Astrocyte (in vitro differentiated cells and primary cell): ENCODE results near the gene PTGIR. TPM values are rescaled to one million over a fixed set of nuclear protein-coding genes. Genes with fewer than 3 reads are reported as not detected.
A peak's percentile ranks its signal among the peaks of the same experiment; 100 is the strongest.

Experiments
- DNase-seq: peaks from one replicate; pipeline ENCODE4 v3.0.0-alpha.2; 2010; ENCODE audit warnings: low read depth
- FAIRE-seq: peaks from 2 replicates; lab custom pipeline; 2011; peaks lifted over from hg19 to GRCh38; lab: Jason Lieb, UNC
- H2AFZ ChIP-seq: 2 replicates; pipeline ENCODE4 v1.6.0; 2012; ENCODE audit warnings: low read depth, low read length, inconsistent platforms
- H3K27ac ChIP-seq: 2 replicates; pipeline ENCODE4 v1.5.1; 2011; ENCODE audit warnings: low read depth, low read length, inconsistent platforms
- H3K27me3 ChIP-seq: 2 replicates; pipeline ENCODE4 v1.6.0; 2011; ENCODE audit warnings: low read length, inconsistent platforms; ENCODE audit not compliant: insufficient read depth
- H3K36me3 ChIP-seq: 2 replicates; pipeline ENCODE4 v1.5.1; 2011; ENCODE audit warnings: low read length, inconsistent platforms; ENCODE audit not compliant: insufficient read depth
- H3K4me1 ChIP-seq: 2 replicates; pipeline ENCODE4 v1.5.1; 2011; ENCODE audit warnings: low read length, inconsistent platforms; ENCODE audit not compliant: insufficient read depth
- H3K4me2 ChIP-seq: 2 replicates; pipeline ENCODE4 v1.6.0; 2012; ENCODE audit warnings: low read length, inconsistent platforms
- H3K4me3 ChIP-seq: 2 replicates; pipeline ENCODE4 v1.5.1; 2011; ENCODE audit warnings: low read depth, mild to moderate bottlenecking, low read length, inconsistent platforms; ENCODE audit not compliant: insufficient read depth
- H3K79me2 ChIP-seq: 2 replicates; pipeline ENCODE4 v1.6.0; 2012; ENCODE audit warnings: mild to moderate bottlenecking, low read length, inconsistent platforms; ENCODE audit not compliant: insufficient read depth
- H3K9ac ChIP-seq: 2 replicates; pipeline ENCODE4 v1.6.0; 2012; ENCODE audit warnings: mild to moderate bottlenecking, low read length, inconsistent platforms
- H3K9me3 ChIP-seq: 2 replicates; pipeline ENCODE4 v1.5.1; 2012; ENCODE audit warnings: low read depth, mild to moderate bottlenecking, low read length, inconsistent platforms; ENCODE audit not compliant: insufficient read depth
- H4K20me1 ChIP-seq: 2 replicates; pipeline ENCODE4 v1.6.0; 2012; ENCODE audit warnings: low read length, inconsistent platforms; ENCODE audit not compliant: insufficient read depth
- H3K27ac Mint-ChIP-seq: one replicate; pipeline ENCODE4 v1.8.0; 2021; ENCODE audit warnings: mild to moderate bottlenecking, mixed read lengths; ENCODE audit not compliant: unreplicated experiment
- H3K27me3 Mint-ChIP-seq: one replicate; pipeline ENCODE4 v1.8.0; 2021; ENCODE audit warnings: low read depth, mixed read lengths; ENCODE audit not compliant: unreplicated experiment
- H3K36me3 Mint-ChIP-seq: one replicate; pipeline ENCODE4 v1.8.0; 2021; ENCODE audit warnings: low read depth, mixed read lengths; ENCODE audit not compliant: unreplicated experiment
- H3K4me1 Mint-ChIP-seq: one replicate; pipeline ENCODE4 v1.8.0; 2021; ENCODE audit warnings: low read depth, mixed read lengths; ENCODE audit not compliant: unreplicated experiment
- H3K4me3 Mint-ChIP-seq: one replicate; pipeline ENCODE4 v1.8.0; 2021; ENCODE audit warnings: mild to moderate bottlenecking, moderate library complexity, mixed read lengths; ENCODE audit not compliant: unreplicated experiment
- H3K9me3 Mint-ChIP-seq: one replicate; pipeline ENCODE4 v1.8.0; 2021; ENCODE audit warnings: mild to moderate bottlenecking, mixed read lengths; ENCODE audit not compliant: unreplicated experiment
- EZH2 ChIP-seq: IDR thresholded peaks from 2 replicates; pipeline ENCODE4 v1.6.1; 2012; ENCODE audit warnings: mild to moderate bottlenecking, low read length, inconsistent platforms; ENCODE audit not compliant: insufficient read depth
- total RNA-seq: library from RNA; stranded (reverse); gene quantifications from 2 replicates; pipeline ENCODE4 v1.2.1, GENCODE V29; 2021
- TF ChIP-seq, protein P1 (sequence below): IDR thresholded peaks from 2 replicates; pipeline ENCODE4 v1.5.1; 2011; ENCODE audit warnings: low read depth, mild to moderate bottlenecking, inconsistent platforms, low read length, moderate library complexity; ENCODE audit not compliant: insufficient read depth

PTGIR gene
- total RNA-seq, 1 donor from 2014 or later, result 0.52 TPM

DNA sequence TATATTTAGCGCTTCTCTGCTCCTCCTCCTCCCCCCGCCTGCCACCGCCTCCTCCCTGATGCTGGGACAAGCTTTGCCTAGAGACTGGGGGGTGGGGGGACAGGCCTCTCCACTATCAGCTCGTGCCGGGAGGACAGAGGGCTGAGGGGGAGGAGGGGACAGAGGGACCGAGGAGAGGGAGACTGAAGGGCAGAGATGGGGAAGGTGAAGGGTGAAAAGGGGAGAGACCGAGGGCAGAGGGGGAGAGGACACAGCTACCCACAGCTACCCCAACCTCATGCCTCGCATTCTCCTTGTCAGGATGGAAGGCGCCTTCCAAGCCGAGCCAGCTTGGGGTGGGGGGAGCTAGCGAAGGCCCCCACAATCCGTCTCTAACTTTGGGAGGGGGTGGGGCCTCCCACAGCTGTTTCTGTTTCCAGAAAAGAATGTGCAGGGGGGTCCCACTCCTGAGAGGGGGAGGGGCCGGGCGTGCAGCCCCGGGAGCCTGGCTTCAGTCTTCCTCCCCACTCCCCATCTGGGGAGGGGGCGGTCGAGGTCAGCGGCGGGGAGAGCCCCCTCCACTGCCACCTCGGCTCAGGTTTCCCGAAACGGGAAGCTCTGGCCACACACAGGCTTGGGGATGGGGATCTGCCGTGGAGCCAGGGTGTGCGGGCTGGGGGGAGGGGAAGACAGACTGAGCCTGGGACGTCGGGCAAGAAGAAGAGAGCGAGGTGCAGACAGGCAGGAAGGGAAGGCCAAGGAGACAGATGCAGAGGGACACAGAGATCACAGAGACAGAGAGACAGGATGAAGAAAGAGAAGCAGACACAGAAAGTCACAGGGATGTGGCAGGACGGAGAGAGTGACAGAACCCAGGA, 34.5 kb upstream of the PTGIR start:
- Histone ChIP-seq H3K9me3 (no peaks in the 10 kb centered on the region), H3K27me3 (no peaks in the 10 kb centered on the region), H3K36me3 (no peaks in the 10 kb centered on the region), H3K9ac (peak overlapping the region; percentile 71), H4K20me1 (peaks cover 6% of the 10 kb centered on the region), H3K4me3 (peak overlapping the region; percentile 65), H3K4me1 (peaks cover 27% of the 10 kb centered on the region), H3K79me2 (no peaks in the 10 kb centered on the region), H3K4me2 (peak overlapping the region; percentile 94), H3K27ac (no peak overlapping the region), H2AFZ (peak overlapping the region; percentile 69)
- peaks cover under 1% of the 10 kb centered on the region for H3K27me3 Mint-ChIP-seq
- no peak for TF ChIP-seq EZH2
- TF ChIP-seq, protein P1, sequence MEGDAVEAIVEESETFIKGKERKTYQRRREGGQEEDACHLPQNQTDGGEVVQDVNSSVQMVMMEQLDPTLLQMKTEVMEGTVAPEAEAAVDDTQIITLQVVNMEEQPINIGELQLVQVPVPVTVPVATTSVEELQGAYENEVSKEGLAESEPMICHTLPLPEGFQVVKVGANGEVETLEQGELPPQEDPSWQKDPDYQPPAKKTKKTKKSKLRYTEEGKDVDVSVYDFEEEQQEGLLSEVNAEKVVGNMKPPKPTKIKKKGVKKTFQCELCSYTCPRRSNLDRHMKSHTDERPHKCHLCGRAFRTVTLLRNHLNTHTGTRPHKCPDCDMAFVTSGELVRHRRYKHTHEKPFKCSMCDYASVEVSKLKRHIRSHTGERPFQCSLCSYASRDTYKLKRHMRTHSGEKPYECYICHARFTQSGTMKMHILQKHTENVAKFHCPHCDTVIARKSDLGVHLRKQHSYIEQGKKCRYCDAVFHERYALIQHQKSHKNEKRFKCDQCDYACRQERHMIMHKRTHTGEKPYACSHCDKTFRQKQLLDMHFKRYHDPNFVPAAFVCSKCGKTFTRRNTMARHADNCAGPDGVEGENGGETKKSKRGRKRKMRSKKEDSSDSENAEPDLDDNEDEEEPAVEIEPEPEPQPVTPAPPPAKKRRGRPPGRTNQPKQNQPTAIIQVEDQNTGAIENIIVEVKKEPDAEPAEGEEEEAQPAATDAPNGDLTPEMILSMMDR, result no peak
- H3K27ac Mint-ChIP-seq, result peak overlapping the region; percentile 81
- H3K36me3 Mint-ChIP-seq, result peaks cover under 1% of the 10 kb centered on the region
- DNase-seq (no peak), FAIRE-seq (no peak)
- no peaks in the 10 kb centered on the region for H3K9me3 Mint-ChIP-seq
- H3K4me3 Mint-ChIP-seq, result peak overlapping the region; percentile 95
- H3K4me1 Mint-ChIP-seq, result peaks cover 24% of the 10 kb centered on the region

GRCh38 chr19:46656541-46656940, 31.7 kb upstream of the PTGIR start:
- DNase-seq (no peak), FAIRE-seq (no peak)
- Mint-ChIP-seq H3K9me3 (no peaks in the 10 kb centered on the region), H3K27ac (no peak overlapping the region), H3K4me1 (peaks cover 26% of the 10 kb centered on the region), H3K36me3 (peaks cover 12% of the 10 kb centered on the region), H3K27me3 (peaks cover 3% of the 10 kb centered on the region), H3K4me3 (no peak overlapping the region)
- TF ChIP-seq, protein P1, result no peak
- no peak for TF ChIP-seq EZH2
- Histone ChIP-seq H3K9ac (no peak overlapping the region), H3K36me3 (no peaks in the 10 kb centered on the region), H3K4me1 (peaks cover 20% of the 10 kb centered on the region), H3K4me2 (no peak overlapping the region), H3K4me3 (no peak overlapping the region), H2AFZ (no peak overlapping the region), H3K27ac (no peak overlapping the region), H4K20me1 (peaks cover 6% of the 10 kb centered on the region), H3K27me3 (no peaks in the 10 kb centered on the region), H3K9me3 (no peaks in the 10 kb centered on the region), H3K79me2 (no peaks in the 10 kb centered on the region)
